GM21717 (cell line): Measurements from ENCODE around the gene COPS6.

Experiments used
- ATAC-seq: cut with Tn5 transposase; IDR thresholded peaks from one replicate; pipeline ENCODE4 v1.9.1; 2021; ENCODE audit warnings: mild to moderate bottlenecking, moderate library complexity; ENCODE audit not compliant: unreplicated experiment

The COPS6 gene

DNA sequence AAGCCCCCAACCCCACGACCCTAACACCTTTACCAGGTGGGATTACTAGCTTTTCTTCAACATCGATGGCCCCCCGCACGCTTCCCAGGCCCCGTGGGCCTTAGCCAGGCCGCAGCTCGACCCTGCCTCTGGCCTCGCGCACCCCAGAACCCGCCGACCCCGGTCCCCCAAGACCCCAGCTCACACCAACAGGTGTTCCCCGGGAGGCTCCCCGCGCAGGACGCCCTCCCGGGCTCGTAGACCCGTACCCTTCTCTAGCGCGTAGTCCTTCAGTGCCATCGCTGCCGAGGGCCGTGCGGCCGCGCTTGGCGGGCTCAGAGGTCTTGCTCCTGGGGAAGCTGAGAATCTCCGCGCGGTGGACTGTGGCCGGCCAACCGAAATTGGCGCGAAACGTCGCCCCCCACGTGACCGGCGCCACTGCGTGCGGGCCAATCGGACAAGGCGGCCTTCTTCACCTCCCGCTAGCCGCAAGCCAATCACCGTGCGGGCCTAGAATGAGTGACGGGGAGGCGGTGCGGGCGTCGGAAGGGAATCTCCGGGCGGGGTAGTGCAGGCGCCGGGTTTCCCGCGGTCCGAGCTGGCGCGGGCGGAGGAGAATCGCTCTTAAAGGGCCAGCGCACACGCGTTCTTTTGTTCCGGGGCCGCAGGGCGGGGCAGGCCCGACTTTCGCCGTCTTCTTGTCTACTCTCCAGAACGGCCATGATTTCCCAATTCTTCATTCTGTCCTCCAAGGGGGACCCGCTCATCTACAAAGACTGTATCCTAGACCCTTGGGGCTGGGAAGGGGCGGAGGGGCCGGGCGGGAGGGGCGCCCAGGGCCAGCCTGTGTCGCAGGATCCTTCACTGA, 12.5 kb downstream of the COPS6 start, which contains the start of the genes AP4M1 and MCM7:
Gene AP4M1, plus strand, starts transcription at position 628 of the 847 bp plus-strand sequence. Its CDS starts 72 bp downstream, at position 700.
Gene MCM7, minus strand, starts transcription at position 382 of the 847 bp plus-strand sequence. Its CDS starts 103 bp downstream, at position 279.
- ATAC-seq: peak; percentile 79

DNA sequence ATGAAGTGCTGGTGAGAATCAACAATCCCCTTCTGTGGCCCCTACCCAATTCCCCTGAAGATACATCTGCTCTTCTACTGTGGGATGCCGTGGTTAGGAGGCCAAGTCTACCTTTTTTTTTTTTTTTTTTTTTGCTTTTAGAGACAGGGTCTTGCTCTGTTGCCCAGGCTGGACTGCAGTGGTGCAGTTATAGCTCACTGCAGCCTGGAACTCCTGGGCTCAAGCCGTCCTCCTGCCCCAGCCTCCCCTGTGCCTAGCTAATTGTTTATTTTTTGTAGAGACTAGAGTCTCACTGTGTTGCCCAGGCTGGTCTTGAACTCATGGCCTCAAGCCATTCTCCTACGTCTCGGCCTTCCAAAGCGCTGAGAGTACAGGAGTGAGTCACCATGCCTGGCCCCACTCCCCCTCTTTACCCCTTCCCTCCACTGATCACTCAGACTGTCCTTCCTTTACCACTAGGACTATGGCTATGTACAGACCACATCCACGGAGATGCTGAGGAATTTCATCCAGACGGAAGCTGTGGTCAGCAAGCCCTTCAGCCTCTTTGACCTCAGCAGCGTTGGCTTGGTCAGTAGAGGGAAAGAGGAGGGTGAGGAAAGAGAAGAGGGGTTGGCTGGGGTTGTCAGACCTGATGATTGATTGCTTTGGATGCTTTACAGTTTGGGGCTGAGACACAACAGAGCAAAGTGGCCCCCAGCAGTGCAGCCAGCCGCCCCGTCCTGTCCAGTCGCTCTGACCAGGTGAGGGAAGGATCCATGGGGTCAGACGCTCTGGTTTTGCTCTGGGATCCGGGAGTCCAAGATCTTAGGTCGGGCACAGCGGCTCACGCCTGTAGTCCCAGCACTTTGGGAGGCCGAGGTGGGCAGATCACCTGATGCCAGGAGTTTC, 14.4 kb downstream of the COPS6 start:
- no peak for ATAC-seq

DNA sequence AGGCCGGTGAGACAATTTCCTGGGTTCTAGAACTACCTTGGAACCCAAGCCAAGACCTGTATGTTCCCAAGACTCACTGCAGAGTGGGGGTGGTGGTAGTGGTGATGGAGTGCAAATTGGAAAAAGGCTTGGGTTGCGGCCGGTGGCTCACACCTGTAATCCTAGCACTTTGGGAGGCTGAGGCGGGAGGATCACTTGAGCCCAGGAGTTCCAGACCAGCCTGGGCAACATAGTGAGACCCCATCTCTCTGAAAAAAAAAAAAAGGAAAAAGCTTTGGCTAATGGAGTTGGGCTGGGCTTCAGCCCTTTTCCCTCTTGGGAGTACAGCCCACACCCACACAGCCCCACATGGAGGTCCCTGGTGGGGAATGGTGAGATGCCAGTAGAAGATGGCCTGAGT, 16.8 kb downstream of the COPS6 start:
- no peak for ATAC-seq

DNA sequence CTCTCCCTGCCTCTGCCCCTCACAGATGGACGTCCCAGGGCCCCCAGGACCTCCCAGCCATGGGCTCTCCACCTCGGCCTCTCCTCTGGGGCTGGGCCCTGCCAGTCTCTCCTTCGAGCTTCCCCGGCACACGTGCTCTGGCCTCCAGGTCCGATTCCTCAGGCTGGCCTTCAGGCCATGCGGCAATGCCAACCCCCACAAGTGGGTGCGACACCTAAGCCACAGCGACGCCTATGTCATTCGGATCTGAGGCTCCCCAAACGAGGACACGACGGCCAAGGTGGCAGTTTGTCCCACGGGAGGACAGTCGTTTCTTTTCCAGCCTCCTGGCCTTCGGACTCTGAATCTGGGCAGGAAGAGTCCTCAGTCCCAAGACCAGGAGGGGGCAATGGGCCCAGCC, 17.9 kb downstream of the COPS6 start:
- ATAC-seq: no peak

DNA sequence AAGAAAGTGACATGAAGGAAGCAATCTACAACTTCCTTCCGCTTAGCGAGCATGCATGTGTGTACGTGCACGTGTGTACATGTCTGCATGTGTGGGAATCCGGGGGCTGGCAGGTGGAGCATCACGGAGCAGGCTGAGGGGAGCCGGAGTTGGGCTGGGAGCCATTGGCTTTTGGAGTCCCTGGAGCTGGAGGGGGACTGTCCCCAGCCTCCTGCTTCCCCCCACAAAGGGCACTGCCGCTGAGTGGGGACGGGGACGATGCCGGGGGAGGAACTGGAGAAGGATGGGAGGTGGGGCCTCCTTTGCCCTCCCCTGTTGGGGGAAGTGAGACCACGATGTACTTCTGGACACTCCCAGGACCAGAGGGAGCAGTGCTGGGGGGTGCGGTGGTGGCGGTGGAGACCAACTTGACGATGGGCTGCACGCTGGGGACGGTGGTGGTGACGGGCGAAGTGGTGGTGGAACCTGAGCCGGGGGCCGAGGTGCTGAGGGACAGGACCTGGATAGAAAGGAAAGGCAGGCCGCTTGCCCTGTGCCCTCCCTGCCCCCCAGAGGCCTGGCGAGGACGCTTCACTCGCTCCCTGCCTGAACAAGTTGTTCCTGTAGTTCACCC, 18.5 kb downstream of the COPS6 start:
- no peak for ATAC-seq

DNA sequence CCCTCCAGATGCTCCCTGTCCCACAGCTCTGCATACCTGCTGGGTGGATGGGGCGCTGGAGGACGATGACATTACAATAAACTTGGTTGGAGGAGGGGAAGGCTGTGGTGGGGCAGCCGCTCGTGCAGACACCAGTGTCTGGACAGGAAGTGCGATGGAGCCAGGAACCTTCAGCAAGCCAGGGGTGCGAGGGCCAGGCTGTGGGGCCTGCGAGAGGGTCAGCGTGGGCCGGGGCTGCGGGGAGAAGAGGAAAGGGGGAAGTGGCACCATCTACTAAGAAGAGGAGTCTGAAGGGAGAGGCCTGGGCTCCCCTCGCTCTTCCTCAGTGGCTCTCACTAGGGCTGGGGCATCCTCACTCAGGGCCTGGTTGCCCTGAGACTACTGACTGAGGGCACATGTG, 19.1 kb downstream of the COPS6 start:
- no peak for ATAC-seq

DNA sequence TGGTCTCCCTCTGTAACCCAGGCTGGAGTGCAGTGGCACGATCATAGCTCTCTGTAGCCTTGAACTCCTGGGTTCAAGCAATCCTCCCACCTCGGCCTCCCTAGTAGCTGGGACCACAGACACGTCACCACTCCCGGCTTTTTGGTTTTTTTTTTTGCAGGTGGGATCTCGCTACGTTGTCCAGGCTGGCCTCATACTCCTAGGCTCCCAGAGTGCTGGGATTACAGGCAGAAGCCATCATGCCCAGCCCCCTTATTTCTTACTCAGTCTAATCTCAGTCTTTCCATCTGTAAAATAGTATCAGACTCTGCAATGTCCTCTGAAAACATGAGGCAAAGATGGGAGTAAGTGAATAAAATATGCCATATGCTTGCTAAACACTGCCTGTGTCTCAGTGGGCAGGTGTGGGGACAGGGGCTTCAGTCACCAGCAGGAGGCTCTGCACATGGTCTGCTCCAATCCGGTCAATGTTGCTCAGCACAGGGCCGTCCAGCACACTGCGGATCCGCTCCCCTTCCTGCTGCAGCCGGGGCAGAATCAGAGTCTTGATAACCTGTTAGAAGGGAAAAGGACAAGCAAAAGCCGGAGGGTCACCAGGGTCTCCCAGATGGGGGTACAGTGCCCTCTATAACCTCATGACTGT, 20.9 kb downstream of the COPS6 start:
- no peak for ATAC-seq

DNA sequence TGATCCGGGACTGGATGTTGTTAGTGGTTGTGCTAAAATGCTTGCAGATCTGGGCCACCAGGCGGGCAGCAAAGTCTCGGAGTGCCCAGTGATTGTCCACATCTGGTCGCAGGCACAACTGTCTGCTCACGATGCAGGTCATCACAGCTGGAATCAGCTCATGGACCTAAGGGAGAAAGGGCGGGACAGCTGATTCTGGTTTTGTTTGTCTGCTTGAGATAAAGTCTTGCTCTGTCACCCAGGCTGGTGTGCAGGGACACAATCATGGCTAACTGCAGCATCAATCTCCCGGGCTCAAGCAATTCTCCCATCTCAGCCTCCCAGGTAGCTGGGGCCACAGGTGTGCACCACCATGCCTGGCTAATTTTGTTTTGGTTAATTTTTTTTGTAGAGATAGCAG, 22.4 kb downstream of the COPS6 start:
- no peak for ATAC-seq

DNA sequence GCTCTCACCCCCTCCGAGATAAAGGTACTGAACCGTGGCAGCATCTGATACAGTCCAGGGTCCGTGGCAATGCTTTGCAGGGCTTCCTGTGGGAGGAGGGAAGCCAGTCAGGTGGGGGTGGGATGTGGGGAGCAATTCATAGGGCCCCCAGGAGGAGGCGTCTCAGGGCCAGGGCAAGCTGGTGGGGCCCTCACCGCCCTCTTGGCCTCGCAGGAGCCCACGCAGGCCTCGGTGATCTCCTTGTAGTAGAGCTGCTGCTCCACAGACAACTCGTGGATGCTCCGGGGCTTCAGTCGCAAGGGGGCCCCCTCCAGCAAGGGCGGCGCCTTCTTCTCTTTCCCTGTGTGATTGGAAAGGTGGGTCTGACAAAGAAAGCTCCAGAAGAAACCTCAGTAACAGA, 23.1 kb downstream of the COPS6 start:
- ATAC-seq: no peak

DNA sequence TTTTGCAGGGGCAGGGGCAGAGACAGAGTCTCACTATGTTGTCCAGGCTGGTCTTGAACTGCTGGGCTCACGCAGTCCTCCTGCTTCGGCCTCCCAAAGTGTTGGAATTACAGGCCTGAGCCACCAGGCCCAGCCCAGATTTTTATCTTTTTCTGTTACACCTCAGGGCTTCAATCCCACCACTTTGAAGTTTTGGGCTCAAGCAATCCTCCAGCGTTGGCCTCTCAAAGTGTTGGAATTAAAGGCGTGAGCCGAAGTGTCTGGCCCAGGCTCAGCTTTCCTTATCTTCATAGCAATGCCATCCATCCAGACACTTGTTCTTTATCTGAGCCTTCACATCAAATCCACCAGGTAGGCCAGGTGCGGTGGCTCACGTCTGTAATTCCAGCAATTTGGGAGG, 26.3 kb downstream of the COPS6 start:
- ATAC-seq: no peak

DNA sequence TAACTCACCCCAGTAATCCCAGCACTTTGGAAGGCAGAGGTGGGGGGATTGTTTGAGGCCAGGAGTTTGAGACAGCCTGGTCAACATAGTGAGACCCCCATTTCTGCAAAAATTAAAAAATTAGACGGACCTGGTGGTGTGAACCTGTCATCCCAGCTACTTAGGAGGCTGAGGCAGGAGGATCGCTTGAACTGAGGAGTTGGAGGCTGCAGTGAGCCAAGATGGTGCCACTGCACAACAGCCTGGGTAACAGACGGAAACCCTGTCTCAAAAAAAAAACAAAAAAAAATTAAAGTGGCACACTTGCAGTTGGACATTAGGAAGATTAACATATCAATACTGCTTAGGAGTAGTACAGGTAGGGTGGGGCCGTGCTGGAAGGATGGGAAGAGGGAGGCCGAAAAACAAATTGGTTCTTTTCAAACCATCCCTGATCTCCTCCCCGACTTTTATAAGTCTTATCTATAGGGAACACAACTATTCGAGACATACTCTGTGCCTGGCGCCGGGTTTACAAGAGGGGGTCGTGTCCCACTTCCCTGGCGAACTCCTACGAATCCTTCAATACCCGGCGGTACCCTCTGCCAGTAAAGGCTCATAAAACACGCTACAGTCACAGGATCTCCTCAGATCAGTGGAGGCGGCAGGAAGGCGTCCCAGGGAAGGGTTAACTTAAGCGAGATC, 29.8 kb downstream of the COPS6 start:
- ATAC-seq: no peak

DNA sequence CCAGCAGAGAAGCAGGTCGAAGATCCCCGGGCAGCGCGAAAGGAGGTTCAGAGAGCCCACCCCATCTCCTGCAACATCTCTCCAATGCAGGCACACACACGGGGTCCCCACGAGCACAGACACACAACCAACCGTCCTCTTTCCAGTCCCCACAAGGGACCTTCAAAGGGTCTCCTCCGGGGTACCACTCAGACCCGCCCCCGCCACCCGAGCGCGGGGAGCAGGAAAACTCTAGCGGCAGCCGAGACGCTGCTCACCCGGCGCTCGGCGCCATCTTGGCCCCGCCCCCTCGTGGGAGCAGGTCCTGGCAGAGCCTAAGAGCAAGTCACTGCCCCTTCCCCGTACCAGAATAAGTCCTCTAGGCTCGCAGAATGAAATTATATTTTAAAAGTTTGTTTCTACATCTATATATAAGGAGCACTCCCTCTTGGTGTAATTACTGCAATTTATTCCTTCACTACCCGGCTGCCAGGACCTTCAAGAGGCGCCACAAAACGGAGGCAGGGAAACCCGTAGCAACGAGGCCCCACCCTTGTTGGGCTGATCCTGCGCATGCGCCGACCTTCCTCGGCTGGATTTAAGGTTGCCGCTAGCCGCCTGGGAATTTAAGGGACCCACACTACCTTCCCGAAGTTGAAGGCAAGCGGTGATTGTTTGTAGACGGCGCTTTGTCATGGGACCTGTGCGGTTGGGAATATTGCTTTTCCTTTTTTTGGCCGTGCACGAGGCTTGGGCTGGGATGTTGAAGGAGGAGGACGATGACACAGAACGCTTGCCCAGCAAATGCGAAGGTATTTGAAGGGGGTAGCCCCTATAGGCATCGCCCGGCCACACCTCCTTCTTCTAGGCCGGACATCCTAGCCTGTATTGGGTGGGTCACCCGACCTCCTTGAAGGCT, 30.6 kb downstream of the COPS6 start, which contains the start of the genes CNPY4 and TAF6:
Gene CNPY4, plus strand, starts transcription at position 563 of the 898 bp plus-strand sequence. Its CDS starts 111 bp downstream, at position 674.
Gene TAF6, minus strand, starts transcription at position 287 of the 898 bp plus-strand sequence. CDS start 5,149 bp downstream, outside the sequence.
- peak; percentile 65 for ATAC-seq

DNA sequence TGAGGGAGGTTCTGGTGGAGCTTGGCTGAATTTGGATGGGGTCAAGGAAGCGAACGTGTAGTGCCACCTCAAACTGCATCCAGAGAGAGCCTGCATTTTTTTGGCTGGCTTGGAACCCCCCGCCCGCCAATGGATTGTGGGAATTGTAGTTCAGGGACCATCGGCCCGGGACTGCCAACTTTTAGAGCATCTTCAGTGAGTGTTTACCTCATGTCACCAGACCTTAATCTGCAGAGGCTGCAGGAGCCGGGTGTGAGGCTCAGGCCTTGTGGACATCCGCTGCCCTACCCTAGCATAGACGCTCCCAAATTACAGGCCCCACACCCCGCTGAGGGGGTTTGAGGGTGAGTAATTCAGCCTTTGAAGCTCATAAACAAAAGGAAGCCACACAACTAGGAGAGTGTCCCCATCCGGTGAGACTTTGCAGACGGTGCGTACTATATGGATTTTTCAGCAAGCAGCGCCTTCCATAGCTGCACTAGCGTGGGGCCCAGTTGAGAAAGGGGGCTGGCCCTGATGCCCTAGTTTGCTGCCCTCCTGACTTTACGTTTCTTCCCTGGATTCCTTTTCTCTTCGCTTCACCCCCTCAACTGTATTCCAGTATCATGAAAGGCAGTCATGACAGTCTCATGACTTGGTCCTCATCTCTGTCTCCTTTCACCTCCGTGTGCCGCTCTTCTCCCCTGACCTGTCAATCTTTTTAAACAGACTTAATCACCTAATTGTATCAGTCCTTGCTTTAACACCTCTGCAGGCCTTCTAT, 31.4 kb downstream of the COPS6 start:
- ATAC-seq: no peak

DNA sequence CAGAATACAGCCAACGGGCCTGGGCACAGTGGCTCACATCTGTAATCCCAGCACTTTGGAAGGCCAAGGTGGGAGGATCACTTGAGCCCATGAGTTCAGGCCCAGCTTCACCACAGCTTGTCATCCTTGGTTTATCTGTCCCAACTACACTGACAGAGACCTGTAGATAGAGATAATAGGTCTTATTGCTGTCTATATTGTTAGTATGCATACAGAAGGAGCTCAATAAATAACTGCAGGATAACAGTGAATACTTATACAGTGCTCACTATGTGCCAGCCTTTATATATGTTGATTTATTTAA, 31.9 kb downstream of the COPS6 start:
- ATAC-seq: no peak

DNA sequence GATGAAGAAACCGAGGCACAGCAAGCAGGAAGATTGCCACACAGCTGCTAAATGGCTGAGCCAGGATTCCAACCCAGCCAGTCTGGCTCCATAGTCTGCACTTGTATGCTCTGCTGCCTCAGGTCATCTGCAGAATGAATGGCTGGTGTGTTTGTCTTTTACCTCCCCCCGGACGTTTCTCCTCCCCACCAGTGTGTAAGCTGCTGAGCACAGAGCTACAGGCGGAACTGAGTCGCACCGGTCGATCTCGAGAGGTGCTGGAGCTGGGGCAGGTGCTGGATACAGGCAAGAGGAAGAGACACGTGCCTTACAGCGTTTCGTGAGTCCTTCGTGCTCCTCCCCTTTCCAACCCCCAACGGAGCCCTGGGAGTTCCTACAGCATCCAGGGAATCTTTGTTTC, 33.3 kb downstream of the COPS6 start:
- ATAC-seq: no peak

DNA sequence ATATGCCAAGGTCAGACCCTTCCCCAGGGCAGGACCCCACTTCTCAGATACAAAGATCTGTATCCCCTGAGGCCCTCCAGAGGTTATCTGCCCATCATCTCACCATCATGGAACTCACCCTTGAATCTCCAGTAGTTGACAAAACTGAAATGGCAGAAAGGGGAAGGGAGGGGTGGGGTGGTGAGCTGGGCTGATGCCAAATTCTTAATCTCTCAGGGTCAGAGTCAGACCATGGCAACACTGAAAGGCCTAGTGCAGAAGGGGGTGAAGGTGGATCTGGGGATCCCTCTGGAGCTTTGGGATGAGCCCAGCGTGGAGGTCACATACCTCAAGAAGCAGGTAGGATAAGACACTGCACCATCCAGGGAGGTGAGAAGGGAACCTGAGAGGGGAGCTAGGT, 33.8 kb downstream of the COPS6 start:
- no peak for ATAC-seq

DNA sequence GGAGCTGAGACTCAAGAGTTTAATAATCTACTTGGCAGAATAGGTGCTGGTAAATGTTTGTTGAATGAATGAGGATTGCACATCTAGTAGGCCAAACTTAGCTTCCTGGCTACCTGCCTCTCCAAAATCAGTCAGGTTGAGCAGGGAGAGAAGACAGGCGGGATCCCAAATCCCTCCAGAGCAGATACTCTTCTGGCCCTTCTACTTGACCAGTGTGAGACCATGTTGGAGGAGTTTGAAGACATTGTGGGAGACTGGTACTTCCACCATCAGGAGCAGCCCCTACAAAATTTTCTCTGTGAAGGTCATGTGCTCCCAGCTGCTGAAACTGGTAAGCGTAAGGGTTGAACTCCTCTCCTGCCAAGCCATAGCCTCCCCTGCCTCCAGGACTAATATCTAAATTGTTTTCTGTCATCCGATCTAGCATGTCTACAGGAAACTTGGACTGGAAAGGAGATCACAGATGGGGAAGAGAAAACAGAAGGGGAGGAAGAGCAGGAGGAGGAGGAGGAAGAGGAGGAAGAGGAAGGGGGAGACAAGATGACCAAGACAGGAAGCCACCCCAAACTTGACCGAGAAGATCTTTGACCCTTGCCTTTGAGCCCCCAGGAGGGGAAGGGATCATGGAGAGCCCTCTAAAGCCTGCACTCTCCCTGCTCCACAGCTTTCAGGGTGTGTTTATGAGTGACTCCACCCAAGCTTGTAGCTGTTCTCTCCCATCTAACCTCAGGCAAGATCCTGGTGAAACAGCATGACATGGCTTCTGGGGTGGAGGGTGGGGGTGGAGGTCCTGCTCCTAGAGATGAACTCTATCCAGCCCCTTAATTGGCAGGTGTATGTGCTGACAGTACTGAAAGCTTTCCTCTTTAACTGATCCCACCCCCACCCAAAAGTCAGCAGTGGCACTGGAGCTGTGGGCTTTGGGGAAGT, 35.8 kb downstream of the COPS6 start:
- no peak for ATAC-seq
